A549 (cell line): ENCODE data around the gene IKZF5.

ENCODE experiments used
- KDM1A ChIP-seq: fragments of 200-600 bp; sonication (generic); IDR thresholded peaks from 2 replicates; pipeline ENCODE4 v1.6.1; 2016; ENCODE audit warnings: low read depth, mild to moderate bottlenecking
- MAZ ChIP-seq: fragments of 150-350 bp; IDR thresholded peaks from 2 replicates; pipeline ENCODE4 v1.6.1; 2014; ENCODE audit warnings: antibody characterized with exemption, low read depth, low read length, borderline replicate concordance
- TF ChIP-seq, protein P1 (sequence below): fragments of 450-650 bp; IDR thresholded peaks from 2 replicates; pipeline ENCODE4 v1.6.1; 2014; ENCODE audit warnings: antibody characterized with exemption
- TF ChIP-seq, protein P2 (sequence below): fragments of >200 bp; sonication (Bioruptor Twin); formaldehyde crosslinking; IDR thresholded peaks from 3 replicates; pipeline ENCODE4 v1.5.1; 2016

DNA sequence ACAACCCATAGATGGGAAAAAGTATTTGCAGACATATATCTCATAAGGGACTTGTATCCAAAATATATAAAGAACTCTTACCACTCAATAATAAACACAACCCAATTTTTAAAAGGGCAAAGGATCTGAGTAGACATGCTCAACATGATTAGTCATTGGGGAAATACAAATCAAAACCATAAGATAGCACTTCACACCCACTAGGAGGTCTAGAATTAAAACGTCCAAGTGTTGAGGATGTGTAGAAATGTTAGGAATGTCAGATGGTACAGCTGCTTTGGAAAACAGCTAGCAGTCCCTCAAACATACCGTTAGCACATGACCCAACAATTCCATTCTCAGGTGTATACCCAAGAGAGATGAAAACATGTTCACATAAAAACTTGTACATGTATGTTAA is 20.1 kb downstream of the IKZF5 start:
- TF ChIP-seq, protein P1, sequence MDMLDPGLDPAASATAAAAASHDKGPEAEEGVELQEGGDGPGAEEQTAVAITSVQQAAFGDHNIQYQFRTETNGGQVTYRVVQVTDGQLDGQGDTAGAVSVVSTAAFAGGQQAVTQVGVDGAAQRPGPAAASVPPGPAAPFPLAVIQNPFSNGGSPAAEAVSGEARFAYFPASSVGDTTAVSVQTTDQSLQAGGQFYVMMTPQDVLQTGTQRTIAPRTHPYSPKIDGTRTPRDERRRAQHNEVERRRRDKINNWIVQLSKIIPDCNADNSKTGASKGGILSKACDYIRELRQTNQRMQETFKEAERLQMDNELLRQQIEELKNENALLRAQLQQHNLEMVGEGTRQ, result no peak
- TF ChIP-seq KDM1A (no peak), MAZ (no peak)
- TF ChIP-seq, protein P2, sequence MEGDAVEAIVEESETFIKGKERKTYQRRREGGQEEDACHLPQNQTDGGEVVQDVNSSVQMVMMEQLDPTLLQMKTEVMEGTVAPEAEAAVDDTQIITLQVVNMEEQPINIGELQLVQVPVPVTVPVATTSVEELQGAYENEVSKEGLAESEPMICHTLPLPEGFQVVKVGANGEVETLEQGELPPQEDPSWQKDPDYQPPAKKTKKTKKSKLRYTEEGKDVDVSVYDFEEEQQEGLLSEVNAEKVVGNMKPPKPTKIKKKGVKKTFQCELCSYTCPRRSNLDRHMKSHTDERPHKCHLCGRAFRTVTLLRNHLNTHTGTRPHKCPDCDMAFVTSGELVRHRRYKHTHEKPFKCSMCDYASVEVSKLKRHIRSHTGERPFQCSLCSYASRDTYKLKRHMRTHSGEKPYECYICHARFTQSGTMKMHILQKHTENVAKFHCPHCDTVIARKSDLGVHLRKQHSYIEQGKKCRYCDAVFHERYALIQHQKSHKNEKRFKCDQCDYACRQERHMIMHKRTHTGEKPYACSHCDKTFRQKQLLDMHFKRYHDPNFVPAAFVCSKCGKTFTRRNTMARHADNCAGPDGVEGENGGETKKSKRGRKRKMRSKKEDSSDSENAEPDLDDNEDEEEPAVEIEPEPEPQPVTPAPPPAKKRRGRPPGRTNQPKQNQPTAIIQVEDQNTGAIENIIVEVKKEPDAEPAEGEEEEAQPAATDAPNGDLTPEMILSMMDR, result no peak
